ENCODE measurements around the gene HOXD12.

The HOXD12 gene

DNA sequence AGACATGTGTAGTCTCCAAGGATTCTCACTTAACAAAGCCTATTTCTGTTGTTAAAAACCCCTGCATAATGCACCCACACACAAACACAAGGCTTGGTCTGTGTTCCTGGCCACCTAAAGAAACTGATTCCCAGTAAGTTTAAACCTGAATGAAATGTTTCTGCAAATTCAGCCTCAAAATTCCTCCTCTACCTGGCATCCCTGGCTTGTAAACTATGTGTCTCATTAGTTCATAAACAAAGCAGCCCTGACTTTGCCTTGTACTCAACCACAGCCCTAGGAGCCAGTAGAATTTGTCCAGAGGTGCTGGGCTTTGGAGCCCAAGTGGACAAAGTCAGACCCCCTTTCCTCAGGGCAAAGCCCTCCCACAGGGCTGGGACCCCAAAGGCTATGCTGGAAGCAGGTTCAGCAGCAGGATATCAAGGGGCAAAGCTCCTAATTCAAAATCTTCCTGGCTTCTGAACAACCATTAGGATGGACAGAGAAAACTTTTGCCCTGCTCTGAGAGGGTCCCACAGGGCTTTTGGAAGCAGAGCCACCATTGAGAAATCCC, 9.7 kb upstream of the HOXD12 start:
- peak in 1 of 42 donors; percentile 9 for DNase-seq
- intact Hi-C loops (cut with DNase I), result loop anchor here (5.0 to 10.0 kb wide), 2 partner anchors 403 to 725 kb away; no protein-coding TSS in a partner anchor

DNA sequence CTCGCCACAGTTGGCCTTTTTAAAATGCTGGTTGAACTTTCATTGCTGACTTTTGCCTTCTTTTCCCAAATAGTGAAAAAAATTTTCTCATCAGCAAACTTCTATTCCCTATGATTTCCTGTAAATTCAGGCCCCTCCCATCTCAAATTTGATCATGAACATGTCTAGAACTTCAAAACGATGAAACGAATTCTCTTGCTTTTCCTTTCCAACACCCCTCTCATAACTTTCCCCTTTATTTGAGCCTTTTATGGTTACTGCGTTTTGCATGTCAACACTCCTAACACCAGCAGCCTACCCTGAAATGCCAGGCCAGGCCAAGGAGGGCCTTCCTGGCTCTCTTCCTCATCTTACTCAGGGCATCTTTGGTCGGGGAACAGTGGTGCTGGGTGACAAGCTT, 8.7 kb upstream of the HOXD12 start:
- intact Hi-C loops (cut with DNase I), result loop anchor here (10.0 kb wide), 1 partner anchor 726 kb away; no protein-coding TSS in a partner anchor
- peak in 1 of 42 donors; percentile 1 for DNase-seq

DNA sequence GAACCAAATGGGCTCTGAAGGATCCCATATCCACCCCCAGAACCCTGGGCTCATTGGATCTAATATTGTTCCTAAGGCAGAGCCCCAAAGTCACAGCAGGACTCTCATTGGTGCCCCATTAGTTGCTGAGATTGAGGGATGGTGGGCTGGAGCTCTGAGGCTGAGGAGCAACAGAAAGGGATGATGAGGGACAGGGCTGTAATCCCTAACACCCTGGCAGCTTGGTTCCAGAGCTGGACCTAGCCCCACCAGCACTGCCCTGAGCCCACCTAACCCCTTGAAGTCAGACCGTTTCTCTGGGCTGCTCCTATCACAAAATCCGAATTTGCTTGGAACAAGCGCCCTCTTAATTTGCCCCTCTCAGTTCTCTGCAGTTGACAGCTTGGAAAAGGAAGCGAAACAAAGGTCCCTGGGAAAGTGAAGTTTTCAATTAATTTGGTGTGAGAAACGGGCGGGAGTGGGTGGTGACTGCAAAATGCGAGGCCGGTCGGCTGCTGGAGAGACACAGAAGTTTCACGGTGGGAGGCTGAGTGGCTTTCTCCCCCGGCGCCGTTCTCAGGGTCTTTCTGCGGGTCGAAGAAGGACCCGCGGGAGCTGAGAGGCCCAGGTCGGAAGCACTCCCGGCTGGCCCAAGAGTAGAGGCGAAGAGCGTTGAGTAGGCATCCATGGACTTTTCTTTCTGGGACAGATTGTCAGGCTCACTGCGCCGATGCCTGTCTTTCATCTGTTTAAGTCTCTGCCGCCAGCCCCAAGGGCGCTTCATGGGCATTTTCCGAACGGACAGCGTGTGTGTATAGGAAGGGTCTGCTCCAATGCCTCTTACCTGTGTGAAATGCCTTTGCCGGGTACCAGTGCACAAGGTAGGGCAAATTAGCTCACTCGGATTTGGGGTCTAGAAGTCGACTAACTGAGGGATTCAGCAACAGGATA, 8.0 kb upstream of the HOXD12 start:
- DNase-seq, result no peak

DNA sequence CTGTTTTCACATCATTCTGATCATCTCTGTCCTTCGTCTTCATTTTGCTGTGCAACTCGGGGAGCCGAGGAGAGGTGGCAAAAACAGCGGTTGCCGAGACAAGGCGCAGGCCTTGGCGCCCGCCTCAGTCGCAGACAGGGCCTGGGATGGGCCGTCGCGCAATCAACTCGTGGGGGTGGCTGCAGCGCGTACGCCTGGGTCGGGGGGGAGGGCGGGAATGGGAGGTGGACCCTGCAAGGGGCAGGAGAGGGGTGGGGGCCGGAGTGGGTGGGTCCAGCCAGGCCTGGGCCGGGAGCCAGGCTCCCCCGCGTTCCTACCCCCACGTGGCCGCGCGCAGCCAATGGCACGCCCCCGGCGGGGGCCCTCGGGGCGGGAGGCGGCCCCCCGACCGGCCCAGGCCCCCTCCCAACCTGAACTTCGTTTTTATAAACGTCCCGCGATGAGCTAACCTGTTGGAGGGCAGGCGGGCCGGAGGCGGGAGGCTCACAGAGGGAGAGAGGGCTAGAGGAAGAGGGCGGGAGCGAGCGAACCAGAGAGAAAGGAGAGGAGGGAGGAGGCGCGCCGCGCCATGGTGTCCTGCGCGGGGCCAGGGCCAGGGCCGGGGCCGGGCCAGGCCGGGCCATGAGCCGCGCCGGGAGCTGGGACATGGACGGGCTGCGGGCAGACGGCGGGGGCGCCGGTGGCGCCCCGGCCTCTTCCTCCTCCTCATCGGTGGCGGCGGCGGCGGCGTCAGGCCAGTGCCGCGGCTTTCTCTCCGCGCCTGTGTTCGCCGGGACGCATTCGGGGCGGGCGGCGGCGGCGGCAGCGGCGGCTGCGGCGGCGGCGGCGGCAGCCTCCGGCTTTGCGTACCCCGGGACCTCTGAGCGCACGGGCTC, 7.1 kb upstream of the HOXD12 start, which contains the start of gene HOXD13:
TSS of gene HOXD13 (plus strand) at position 452 of the 875 bp plus-strand sequence. CDS start at position 622, 170 bp downstream.
- no peak for DNase-seq
- intact Hi-C loops (cut with DNase I), result loop anchor here (10.0 kb wide), 1 partner anchor 728 kb away; no protein-coding TSS in a partner anchor

More for the DNA sequence above, 8.0 kb upstream of the HOXD12 start:
- intact Hi-C loops (cut with DNase I), result loop anchor here (10.0 kb wide), 1 partner anchor 727 kb away; no protein-coding TSS in a partner anchor

DNA sequence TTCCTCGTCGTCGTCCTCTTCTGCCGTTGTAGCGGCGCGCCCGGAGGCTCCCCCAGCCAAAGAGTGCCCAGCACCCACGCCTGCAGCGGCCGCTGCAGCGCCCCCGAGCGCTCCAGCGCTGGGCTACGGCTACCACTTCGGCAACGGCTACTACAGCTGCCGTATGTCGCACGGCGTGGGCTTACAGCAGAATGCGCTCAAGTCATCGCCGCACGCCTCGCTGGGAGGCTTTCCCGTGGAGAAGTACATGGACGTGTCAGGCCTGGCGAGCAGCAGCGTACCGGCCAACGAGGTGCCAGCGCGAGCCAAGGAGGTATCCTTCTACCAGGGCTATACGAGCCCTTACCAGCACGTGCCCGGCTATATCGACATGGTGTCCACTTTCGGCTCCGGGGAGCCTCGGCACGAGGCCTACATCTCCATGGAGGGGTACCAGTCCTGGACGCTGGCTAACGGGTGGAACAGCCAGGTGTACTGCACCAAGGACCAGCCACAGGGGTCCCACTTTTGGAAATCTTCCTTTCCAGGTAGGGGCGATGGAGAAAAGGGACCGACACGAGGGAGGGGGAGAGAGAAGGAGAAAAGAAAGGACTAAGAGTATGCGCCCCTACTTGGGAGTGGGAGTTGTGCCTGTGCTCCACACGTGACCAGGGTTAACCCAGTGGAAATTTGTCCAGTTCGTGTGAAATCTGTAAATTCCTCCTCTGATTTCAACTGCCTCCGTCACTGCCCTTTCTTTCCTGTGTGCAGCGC, 6.3 kb upstream of the HOXD12 start:
- intact Hi-C loops (cut with DNase I), result loop anchor here (10.0 kb wide), 1 partner anchor 729 kb away; no protein-coding TSS in a partner anchor

DNA sequence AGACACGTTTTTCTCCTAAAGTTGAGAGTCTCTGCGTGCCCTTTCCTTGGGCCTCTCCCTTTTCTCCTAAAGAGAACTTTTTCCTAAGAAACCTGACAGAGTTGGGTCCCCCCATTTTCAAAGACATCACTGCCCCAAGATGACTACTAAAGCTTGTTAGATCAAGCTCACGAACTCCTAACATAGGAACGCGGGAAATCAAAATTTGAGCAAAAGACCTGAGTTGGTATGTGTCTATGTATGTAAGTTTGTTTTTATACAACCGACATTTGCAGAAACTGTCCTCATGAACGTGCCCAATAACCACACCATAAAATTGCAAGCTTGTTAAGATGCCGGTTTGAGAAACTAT, 5.7 kb upstream of the HOXD12 start:
- intact Hi-C loops (cut with DNase I), result loop anchor here (10.0 kb wide), 1 partner anchor 729 kb away; no protein-coding TSS in a partner anchor
- DNase-seq, result no peak

More for the DNA sequence above, 6.3 kb upstream of the HOXD12 start:
- peak in 1 of 42 donors; percentile 40 for DNase-seq

DNA sequence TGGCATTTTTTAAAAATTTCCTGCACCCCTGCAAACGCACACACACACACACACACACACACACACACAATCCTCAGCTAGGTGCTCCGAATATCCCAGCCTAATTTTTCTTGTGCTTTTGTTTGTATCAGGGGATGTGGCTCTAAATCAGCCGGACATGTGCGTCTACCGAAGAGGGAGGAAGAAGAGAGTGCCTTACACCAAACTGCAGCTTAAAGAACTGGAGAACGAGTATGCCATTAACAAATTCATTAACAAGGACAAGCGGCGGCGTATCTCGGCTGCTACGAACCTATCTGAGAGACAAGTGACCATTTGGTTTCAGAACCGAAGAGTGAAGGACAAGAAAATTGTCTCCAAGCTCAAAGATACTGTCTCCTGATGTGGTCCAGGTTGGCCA, 5.2 kb upstream of the HOXD12 start:
- no peak for DNase-seq
- intact Hi-C loops (cut with DNase I), result loop anchor here (10.0 kb wide), 1 partner anchor 730 kb away; no protein-coding TSS in a partner anchor

DNA sequence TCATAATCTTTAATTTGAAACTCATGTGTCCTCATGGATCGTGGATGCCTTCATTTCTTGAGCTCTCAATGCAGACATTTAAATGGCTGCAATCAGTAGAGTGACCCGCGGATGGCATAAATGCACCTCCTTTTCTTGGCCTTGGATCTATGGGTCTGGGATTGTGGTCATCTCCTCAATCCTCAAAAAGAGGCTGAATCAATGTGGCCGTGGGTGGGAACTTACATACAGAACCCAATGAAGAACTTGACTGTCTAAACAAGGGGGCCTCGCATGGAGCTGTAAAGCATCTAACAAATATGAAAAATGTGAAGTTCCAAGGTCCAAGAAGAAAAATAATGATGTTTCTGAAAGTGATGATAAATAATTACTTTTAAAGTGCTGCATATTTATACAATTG, 4.2 kb upstream of the HOXD12 start:
- no peak for DNase-seq
- intact Hi-C loops (cut with DNase I), result loop anchor here (10.0 kb wide), 1 partner anchor 731 kb away; no protein-coding TSS in a partner anchor

DNA sequence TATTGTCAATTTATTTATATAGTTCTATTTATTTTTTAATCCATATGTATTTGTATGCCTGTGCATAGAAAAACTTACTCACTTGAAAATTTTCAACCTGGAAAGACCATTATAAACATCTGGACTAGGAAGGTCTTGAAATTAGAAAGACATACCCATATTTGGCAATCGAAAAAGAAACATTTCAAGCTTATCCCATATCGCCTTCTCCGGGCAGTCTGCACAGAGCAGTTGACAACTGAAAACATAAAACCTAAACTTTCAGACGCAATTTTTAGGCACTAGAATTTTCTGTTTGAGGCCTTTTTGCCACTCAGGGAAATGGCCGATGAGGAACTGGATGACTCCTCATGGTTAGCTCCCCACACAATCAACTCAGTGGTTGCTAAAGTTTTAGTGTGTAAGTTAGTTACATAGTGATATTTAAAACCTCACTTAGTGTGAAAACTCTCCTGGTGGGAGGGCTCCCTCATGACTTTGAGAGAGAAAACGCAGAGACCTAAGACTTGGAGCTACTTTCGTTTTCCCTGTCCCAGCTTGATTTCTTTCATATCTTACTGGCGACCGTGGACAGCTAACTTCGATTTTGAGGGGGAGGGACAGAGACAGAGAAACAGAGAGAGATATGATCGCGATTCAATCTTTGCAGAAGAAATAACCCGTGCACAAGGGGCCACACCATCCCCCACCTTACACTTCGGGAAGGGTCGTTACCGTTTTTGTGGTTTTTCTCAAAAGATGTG, 3.2 kb upstream of the HOXD12 start:
- DNase-seq, result no peak
- intact Hi-C loops (cut with DNase I), result loop anchor here (10.0 kb wide), 1 partner anchor 732 kb away; no protein-coding TSS in a partner anchor

DNA sequence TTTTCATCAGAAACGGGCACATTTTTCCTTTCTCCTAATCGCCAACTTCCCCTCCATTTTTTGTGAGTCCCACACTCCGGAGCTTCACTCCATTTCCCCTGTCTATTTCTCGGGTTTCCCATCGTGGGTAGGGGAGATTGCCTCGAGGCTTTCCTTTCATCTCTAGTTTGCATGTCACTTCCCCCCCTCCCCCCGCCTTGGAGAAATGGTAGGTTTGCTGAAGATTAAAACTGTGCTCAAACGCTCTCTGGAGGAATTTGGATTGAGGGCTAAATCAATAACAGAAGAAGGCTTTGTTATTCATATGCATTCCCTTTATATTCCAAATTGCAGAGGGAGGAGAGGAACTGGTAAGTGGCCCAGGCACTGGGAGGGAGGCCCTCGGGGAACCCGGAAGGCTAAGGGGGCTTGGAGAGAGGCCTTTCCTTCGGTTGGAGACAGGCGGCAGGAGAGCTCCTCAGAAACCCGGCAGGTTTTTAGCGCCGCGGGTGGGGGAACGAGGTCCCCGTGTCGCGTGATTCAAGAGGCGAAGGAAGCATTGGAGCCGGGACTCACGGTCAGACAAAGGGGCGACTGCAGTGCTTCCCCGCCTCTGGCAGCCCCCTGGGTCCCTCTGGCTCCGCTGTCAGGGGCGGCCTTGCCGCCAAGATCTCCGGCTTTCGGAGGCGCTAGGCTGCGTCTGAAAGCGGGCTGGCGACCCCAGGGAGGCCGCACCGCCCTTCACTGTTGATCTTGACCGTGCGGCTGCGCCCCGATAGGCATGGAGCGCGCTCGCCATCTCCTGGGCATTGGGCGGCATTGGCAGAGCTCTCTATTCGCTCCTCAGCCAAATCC, 2.4 kb upstream of the HOXD12 start:
- intact Hi-C loops (cut with DNase I), result loop anchor here (10.0 kb wide), 1 partner anchor 732 kb away; no protein-coding TSS in a partner anchor
- peak in 39 of 42 donors; percentile 17 to 74 (median 46) for DNase-seq

DNA sequence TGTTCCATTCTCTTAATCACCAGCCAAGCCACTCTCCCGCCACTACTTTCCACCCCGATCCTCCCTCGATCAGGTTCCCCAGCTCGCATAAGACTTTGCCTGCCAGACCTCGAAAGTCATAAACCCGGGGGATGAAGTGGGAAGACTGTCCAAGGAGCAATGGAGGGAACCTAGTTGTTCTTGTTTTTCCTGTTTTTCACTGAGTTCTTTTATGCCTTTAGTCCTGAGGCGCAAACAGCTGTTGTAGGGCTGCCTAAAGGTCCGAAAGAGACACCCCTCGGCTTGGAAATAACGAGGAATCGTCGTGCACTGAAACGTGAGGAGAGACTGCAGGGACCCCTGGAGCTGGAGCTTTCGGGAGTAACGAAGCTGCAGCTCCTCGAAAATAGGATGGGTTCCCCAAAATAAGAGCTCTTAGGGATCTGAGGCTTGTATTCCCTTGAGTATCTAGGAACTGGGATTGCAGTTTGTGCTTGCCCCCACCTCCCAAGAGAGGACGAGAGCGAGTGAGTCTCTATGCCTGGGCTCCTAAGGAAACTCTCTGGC, 1.7 kb upstream of the HOXD12 start:
- intact Hi-C loops (cut with DNase I), result loop anchor here (10.0 kb wide), 1 partner anchor 733 kb away; no protein-coding TSS in a partner anchor
- DNase-seq, result no peak

DNA sequence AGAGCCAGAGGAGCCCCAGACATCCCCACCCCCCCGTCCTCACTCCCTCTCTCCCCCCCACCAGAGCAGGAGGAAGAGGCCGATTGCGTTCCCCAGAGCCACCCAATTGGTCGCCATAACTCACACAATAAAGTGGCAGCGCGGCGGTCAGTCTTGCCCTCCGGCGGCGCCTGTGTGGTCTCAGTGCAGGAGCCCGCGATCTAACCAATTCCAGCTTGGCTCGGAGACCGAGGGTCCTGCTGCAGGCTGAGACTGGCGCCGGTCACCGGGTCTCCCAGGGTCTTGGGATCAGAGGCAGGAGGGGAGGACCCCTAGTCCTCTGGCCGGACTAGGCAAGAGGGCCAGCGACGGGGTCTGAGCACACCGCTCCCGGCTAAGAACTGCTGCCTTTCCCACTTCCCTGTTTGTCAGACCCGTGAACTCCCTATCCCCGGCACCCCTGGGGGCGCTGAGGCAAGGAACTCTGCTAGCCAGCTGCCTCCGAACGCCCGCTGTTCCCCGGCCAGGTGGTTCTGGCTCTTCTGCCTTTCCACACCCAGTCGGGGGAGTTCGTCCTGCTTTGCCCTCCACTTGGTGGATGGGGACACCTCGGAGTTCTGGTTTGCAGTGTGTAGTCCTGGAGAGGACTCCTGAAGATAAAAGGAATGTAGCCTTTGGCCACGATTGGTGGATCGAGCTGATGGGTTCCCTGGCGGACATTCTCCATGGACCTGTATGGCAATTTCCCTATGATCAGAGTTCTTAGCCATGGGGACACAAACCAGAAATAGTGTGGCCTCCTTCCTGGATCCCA, 1.0 kb upstream of the HOXD12 start:
- intact Hi-C loops (cut with DNase I), result loop anchor here (10.0 kb wide), 1 partner anchor 734 kb away; no protein-coding TSS in a partner anchor
- DNase-seq, result no peak

DNA sequence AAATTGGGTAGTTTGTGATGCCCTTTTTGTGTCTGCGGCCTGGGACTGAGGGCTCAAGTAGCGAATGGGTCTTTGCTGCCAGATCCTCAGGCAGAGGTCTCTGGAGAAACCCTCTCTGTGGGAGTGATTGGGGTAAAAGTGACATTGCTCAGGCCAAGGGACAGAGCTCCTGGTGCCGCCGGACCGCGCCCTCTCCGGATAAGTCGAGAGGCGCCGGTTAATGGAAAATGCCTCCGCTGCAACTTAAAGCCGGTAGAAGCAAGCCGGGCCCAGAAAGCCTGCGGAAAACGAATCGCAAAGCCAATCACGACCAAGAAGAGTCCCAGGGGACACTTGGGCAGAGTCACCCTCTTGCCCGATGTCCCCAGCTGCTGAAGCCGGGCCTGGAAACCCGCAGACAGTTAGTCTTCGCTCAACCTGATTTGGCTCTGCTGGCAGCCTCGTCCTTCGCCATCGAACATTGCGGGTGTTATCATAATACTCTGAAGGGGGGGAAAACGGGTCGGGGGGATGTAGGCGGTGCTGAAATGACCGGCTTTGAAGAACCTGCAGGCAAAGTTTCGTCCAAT, 352 bp upstream of the HOXD12 start:
- no peak for DNase-seq
- intact Hi-C loops (cut with DNase I), result loop anchor here (10.0 kb wide), 1 partner anchor 734 kb away; no protein-coding TSS in a partner anchor

DNA sequence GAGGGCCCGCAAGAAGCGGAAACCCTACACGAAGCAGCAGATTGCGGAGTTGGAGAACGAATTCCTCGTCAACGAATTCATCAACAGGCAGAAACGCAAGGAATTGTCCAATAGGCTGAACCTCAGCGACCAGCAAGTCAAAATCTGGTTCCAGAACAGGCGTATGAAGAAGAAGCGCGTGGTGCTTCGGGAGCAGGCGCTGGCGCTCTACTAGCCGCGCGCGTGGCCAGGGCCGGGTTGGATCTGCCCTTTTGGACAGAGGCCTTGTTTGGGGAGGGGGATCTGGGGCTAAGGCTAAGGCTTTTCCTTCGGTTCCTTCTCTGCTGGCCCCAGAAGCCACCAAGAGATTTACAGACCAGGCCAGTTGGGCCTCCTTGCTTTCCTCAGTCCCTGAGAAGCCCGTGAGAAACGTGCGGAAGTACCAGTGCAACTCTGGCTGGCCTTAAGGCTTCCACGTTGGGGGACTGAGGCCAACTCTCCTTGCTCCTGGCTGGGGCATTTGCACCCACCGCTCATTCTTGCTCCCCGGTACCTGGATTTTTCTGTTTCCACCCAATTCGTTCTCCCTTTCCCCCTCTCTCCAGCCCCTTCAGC, 1.0 kb downstream of the HOXD12 start:
- peak in 1 of 42 donors; percentile 1 for DNase-seq
- intact Hi-C loops (cut with DNase I), result no loop called here

Measured in head of caudate nucleus (tissue), 42 donors.